Kidney epithelial cell (primary cell): ENCODE data around the gene MUC5B. TPM values are rescaled to one million over a fixed set of nuclear protein-coding genes. Genes with fewer than 3 reads are reported as not detected.

Experiments
- DNase-seq: peaks from one replicate; pipeline ENCODE4 v3.0.0-alpha.2; 2010; ENCODE audit warnings: low read depth
- H3K27me3 ChIP-seq: 2 replicates; pipeline ENCODE4 v1.6.0; 2011; ENCODE audit warnings: low read length; ENCODE audit not compliant: control insufficient read depth, insufficient read depth
- H3K36me3 ChIP-seq: 2 replicates; pipeline ENCODE4 v1.5.1; 2011; ENCODE audit warnings: low read length; ENCODE audit not compliant: control insufficient read depth, insufficient read depth
- H3K4me3 ChIP-seq: 2 replicates; pipeline ENCODE4 v1.5.1; 2011; ENCODE audit warnings: low read depth, mild to moderate bottlenecking, control low read depth, low read length
- CTCF ChIP-seq: IDR thresholded peaks from 2 replicates; pipeline ENCODE4 v1.5.1; 2011; ENCODE audit warnings: mild to moderate bottlenecking, moderate library complexity, low read length, control low read depth, inconsistent platforms; ENCODE audit not compliant: insufficient read depth, poor library complexity, severe bottlenecking
- total RNA-seq: library from RNA; depleted of rRNA; stranded (reverse); fragments of >200 nt; gene quantifications from 2 replicates; pipeline ENCODE4 v1.2.3, GENCODE V29; 2015

MUC5B gene
- total RNA-seq, 1 donor from 2014 or later: not detected

GRCh38 chr11:1259076-1259461, 36.2 kb downstream of the MUC5B start:
- H3K36me3 ChIP-seq: no peaks in the 10 kb centered on the region
- H3K27me3 ChIP-seq: no peaks in the 10 kb centered on the region
- no peak overlapping the region for H3K4me3 ChIP-seq
- DNase-seq: no peak
- TF ChIP-seq CTCF: no peak

- TF ChIP-seq CTCF: no peak
Measured at GRCh38 chr11:1259561-1259960, 36.7 kb downstream of the MUC5B start.

DNA sequence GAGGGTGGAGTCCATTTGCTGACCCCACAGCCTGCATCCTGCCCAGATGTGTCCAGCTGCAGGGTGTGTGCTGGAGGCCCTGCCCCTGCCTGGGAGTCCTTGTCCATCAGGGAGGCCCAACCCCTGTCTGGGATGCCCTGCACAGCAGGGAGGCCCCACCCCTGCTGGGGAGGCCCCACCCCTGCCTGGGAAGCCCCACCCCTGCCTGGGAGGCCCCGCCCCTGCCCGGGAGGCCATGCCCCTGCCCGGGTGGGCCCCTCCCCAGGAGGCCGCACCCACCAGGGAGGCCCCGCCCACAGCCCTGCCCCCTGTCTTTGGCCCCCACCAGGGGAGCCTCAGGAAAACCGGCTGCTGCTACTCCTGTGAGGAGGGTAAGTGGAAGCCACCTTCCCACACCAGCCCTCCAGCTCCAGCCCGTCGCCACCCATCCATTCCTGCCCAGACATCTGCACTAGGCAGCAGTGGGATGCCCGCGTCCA, 37.2 kb downstream of the MUC5B start:
- TF ChIP-seq CTCF: no peak
- no peak for DNase-seq
- no peak overlapping the region for H3K4me3 ChIP-seq
- H3K36me3 ChIP-seq: no peaks in the 10 kb centered on the region
- H3K27me3 ChIP-seq: no peaks in the 10 kb centered on the region

More at GRCh38 chr11:1259561-1259960, 36.7 kb downstream of the MUC5B start:
- no peaks in the 10 kb centered on the region for H3K36me3 ChIP-seq
- no peak overlapping the region for H3K4me3 ChIP-seq
- no peaks in the 10 kb centered on the region for H3K27me3 ChIP-seq
- DNase-seq: no peak

DNA sequence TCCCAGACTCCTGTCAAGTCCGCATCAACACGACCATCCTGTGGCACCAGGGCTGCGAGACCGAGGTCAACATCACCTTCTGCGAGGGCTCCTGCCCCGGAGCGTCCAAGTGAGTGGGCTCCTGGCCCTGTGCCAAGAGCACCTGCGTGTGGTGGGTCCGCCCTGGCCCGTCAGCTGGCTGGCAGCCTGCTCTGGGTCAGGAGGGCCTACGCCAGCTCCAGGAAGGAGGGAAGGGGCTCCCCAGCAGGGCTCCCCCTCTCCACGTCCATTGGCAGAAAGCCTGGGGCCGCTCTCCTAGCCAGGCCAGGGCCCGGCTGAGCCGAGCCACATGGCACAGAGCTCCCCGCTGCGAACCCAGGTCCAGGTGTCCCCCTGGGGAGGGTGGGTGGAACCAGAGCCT, 37.8 kb downstream of the MUC5B start:
- H3K4me3 ChIP-seq: no peak overlapping the region
- H3K36me3 ChIP-seq: no peaks in the 10 kb centered on the region
- no peak for TF ChIP-seq CTCF

DNA sequence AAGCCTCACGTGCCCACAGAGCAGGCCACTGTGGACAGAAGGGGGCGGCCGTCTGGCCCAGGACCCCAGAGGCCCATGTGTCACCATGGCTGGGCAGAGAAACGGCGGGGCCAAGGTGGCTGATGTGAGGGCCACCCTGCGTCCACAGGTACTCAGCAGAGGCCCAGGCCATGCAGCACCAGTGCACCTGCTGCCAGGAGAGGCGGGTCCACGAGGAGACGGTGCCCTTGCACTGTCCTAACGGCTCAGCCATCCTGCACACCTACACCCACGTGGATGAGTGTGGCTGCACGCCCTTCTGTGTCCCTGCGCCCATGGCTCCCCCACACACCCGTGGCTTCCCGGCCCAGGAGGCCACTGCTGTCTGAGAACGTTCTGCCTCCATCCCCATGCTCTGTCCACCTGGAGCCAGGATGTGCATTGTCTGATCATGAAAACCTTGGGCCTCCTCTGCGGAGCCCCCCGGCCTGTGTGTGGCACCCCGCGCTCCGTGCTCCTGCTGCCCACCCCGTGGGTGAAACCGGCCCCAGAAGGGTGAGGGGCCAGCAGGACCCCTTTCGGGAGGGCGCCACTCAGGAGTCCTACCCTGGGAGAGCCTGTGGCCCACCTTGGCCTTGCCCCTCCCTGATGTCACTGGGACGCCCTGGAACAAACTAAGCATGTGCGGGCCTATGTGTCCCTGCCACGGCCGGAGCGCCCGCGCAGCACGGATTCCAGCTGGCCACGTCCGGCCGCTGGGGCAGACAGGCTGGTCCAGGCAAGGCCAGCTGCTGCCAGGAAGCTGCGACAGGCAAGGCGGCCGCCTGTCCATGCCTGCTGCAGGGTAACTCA, 38.6 kb downstream of the MUC5B start:
- H3K27me3 ChIP-seq: no peaks in the 10 kb centered on the region
- no peak for TF ChIP-seq CTCF
- no peak overlapping the region for H3K4me3 ChIP-seq
- no peaks in the 10 kb centered on the region for H3K36me3 ChIP-seq
- DNase-seq: no peak

More for the DNA sequence above, 37.8 kb downstream of the MUC5B start:
- DNase-seq: no peak
- H3K27me3 ChIP-seq: no peaks in the 10 kb centered on the region
